K562 (cell line): Measurements from ENCODE around the gene STRA8. TPM values are rescaled to one million over a fixed set of nuclear protein-coding genes. Genes with fewer than 3 reads are reported as not detected.
A peak's percentile ranks its signal among the peaks of the same experiment; 100 is the strongest.

Experiments used
- ATAC-seq: fragments of 200-7000 bp; cut with Tn5 transposase; 3 replicates; pipeline ENCODE4 v1.9.1; 2020; ENCODE audit warnings: moderate library complexity
- BruUV-seq: library from RNA; stranded (reverse); fragments of 400-500 nt; replicated peaks from 2 replicates; lab custom pipeline; 2021; lab: Mats Ljungman, UMichigan
- CTCF ChIA-PET: fragments of 300-600 bp; formaldehyde crosslinking; extraction: SDS; loops from one replicate; lab custom pipeline; 2021; ENCODE audit warnings: low intra/inter-chr PET ratio; lab: Yijun Ruan, JAX
- POLR2A ChIA-PET: fragments of 300-600, 350-650 bp; sonication (Branson Sonifier 250); formaldehyde crosslinking; extraction: SDS; loops from one replicate; lab custom pipeline; 2021; ENCODE audit warnings: antibody characterized with exemption, inconsistent platforms; lab: Yijun Ruan, JAX
- DNase-seq, 4 experiments: peaks; one replicate each; pipeline versions ENCODE4 v3.0.0 to v3.0.0-alpha.2; 2011 to 2018; ENCODE audit warnings: low spot score in 3 of 4, mixed read lengths in 3 of 4; ENCODE audit errors: extremely low read depth in 1 of 4
- FAIRE-seq: peaks from 2 replicates; lab custom pipeline; 2011; peaks lifted over from hg19 to GRCh38; lab: Jason Lieb, UNC
- H2AFZ ChIP-seq: 2 replicates; pipeline ENCODE4 v1.6.0; 2011; ENCODE audit warnings: low read depth, low read length, control low read depth, inconsistent platforms
- H3K27ac ChIP-seq: fragments of 200-600 bp; 3 replicates; pipeline ENCODE4 v1.8.0; 2011; ENCODE audit warnings: low read depth, mild to moderate bottlenecking, control low read depth, inconsistent platforms, low read length, moderate library complexity, mixed read lengths; ENCODE audit errors: extremely low read depth
- H3K27me3 ChIP-seq, 2 experiments: fragments of 300-600 bp in 1 of 2; 2 replicates in 1 of 2; 3 replicates in 1 of 2; pipeline versions ENCODE4 v1.6.0 to v1.8.0; 2011; ENCODE audit warnings: inconsistent platforms in 2 of 2, low read length in 2 of 2, mild to moderate bottlenecking in 1 of 2, mixed read lengths in 1 of 2, moderate library complexity in 1 of 2; ENCODE audit not compliant: control insufficient read depth in 2 of 2, insufficient read depth in 2 of 2
- H3K36me3 ChIP-seq: fragments of 300-600 bp; 3 replicates; pipeline ENCODE4 v1.8.0; 2011; ENCODE audit warnings: mild to moderate bottlenecking, low read length, inconsistent platforms; ENCODE audit not compliant: control insufficient read depth, insufficient read depth
- H3K4me1 ChIP-seq, 2 experiments: fragments of 200-600 bp in 1 of 2; replicated peaks in 1 of 2; 2 replicates in 1 of 2; 3 replicates in 1 of 2; pipeline versions ENCODE4 v1.5.1 to v1.8.0; 2011; ENCODE audit warnings: inconsistent platforms in 2 of 2, low read length in 2 of 2, mild to moderate bottlenecking in 1 of 2, mixed read lengths in 1 of 2, moderate library complexity in 1 of 2; ENCODE audit not compliant: control insufficient read depth in 2 of 2, insufficient read depth in 2 of 2
- H3K4me2 ChIP-seq: 2 replicates; pipeline ENCODE4 v1.6.1; 2011; ENCODE audit warnings: low read length, control low read depth, inconsistent platforms, mixed read lengths; ENCODE audit not compliant: insufficient read depth
- H3K4me3 ChIP-seq: fragments of 200-600 bp; sonication (generic), shearing (Covaris generic); 2 replicates; pipeline ENCODE4 v1.5.1; 2016; ENCODE audit warnings: control low read depth, inconsistent platforms
- H3K79me2 ChIP-seq: fragments of 200-600 bp; 3 replicates; pipeline ENCODE4 v1.8.0; 2011; ENCODE audit warnings: low read length, inconsistent platforms; ENCODE audit not compliant: control insufficient read depth, insufficient read depth
- H3K9ac ChIP-seq, 2 experiments: 2 replicates each; pipeline versions ENCODE4 v1.6.0 to v1.6.1; 2011; ENCODE audit warnings: low read depth in 2 of 2, low read length in 2 of 2, control low read depth in 1 of 2, inconsistent platforms in 1 of 2, mild to moderate bottlenecking in 1 of 2, mixed read lengths in 1 of 2; ENCODE audit not compliant: insufficient read depth in 1 of 2
- H3K9me1 ChIP-seq: one replicate; pipeline ENCODE4 v1.6.0; 2011; ENCODE audit warnings: inconsistent platforms, mild to moderate bottlenecking, low read length, moderate library complexity; ENCODE audit not compliant: control insufficient read depth, insufficient read depth
- H3K9me3 ChIP-seq: replicated peaks from 2 replicates; pipeline ENCODE4 v1.5.1; 2011; ENCODE audit warnings: low read depth, low read length, inconsistent platforms; ENCODE audit not compliant: control insufficient read depth, insufficient read depth
- H4K20me1 ChIP-seq: replicated peaks from 2 replicates; pipeline ENCODE4 v1.6.1; 2011; ENCODE audit warnings: low read length, inconsistent platforms, mixed read lengths; ENCODE audit not compliant: control insufficient read depth, insufficient read depth
- ATF1 ChIP-seq, 2 experiments: fragments of 450-650 bp in 1 of 2; IDR thresholded peaks; 2 replicates each; pipeline ENCODE4 v1.6.1; 2016; ENCODE audit warnings: missing compliant biosample characterization in 1 of 2, missing genetic modification characterization in 1 of 2
- GABPA ChIP-seq: fragments of 200-800 bp; sonication (Bioruptor generic); conservative IDR thresholded peaks from 2 replicates; pipeline ENCODE4 v1.6.1; 2016; ENCODE audit warnings: low read depth, missing genetic modification characterization, missing compliant biosample characterization
- HDAC6 ChIP-seq: IDR thresholded peaks from 2 replicates; pipeline ENCODE4 v1.6.1; 2012; ENCODE audit warnings: low read depth, mild to moderate bottlenecking, control low read depth, inconsistent platforms, low read length, moderate library complexity
- NFIC ChIP-seq: fragments of 450-650 bp; IDR thresholded peaks from 2 replicates; pipeline ENCODE4 v1.6.1; 2017; ENCODE audit warnings: mild to moderate bottlenecking, inconsistent platforms
- NUFIP1 ChIP-seq: fragments of 450-650 bp; IDR thresholded peaks from 2 replicates; pipeline ENCODE4 v1.6.1; 2018; ENCODE audit not compliant: partially characterized antibody
- PRMT5 ChIP-seq: sonication (generic); formaldehyde crosslinking; IDR thresholded peaks from 2 replicates; pipeline ENCODE4 v1.5.0; 2020; ENCODE audit warnings: missing genetic modification reagents
- RCOR1 ChIP-seq, 2 experiments: IDR thresholded peaks; 2 replicates each; pipeline ENCODE4 v1.6.1; 2012; ENCODE audit warnings: low read depth in 2 of 2, low read length in 2 of 2, borderline replicate concordance in 1 of 2, improper control_type of control experiment in 1 of 2
- ZBTB7A ChIP-seq: IDR thresholded peaks from 2 replicates; pipeline ENCODE4 v1.6.1; 2011; ENCODE audit warnings: low read depth, mild to moderate bottlenecking, low read length, moderate library complexity, borderline replicate concordance; ENCODE audit not compliant: control insufficient read depth
- ZC3H8 ChIP-seq: fragments of 450-650 bp; IDR thresholded peaks from 2 replicates; pipeline ENCODE4 v1.6.1; 2017
- ZNF133 ChIP-seq: fragments of 250-450 bp; sonication (Bioruptor Pico); IDR thresholded peaks from 2 replicates; pipeline ENCODE4 v1.4.0; 2020; ENCODE audit warnings: mild to moderate bottlenecking
- WGBS: fragments of 100-300 bp; shearing (Covaris generic); methylation state at CpG from one replicate; pipeline ENCODE4 v1.1.6; 2016; ENCODE audit warnings: low coverage, mixed read lengths; ENCODE audit not compliant: insufficient coverage; ENCODE audit errors: missing lambda C conversion rate; 5-methylcytosine and 5-hydroxymethylcytosine counted together
- in situ Hi-C: fragments of 300-500 bp; cut with MboI; formaldehyde crosslinking; loops from 4 replicates; pipeline ENCODE4 v1.15.0; 2018; ENCODE audit warnings: inconsistent platforms, mixed read lengths
- intact Hi-C: fragments of 100-400 bp; cut with micrococcal nuclease; formaldehyde crosslinking; loops from 2 replicates; pipeline ENCODE4 v1.14.2; 2022
- polyA plus RNA-seq, 8 experiments: library from polyadenylated mRNA; depleted of rRNA in 4 of 8; stranded (reverse) in 5 of 8; unstranded in 3 of 8; fragments of >200 nt; fragmentation: Nextera tagmentation in 2 of 8; fragmentation: Illumina TruSeq in 1 of 8; extraction: Ambion mirVana in 2 of 8; extraction: Trizol in 1 of 8; gene quantifications; 2 replicates each; pipeline versions ENCODE4 v1.2.1 to v1.2.3, GENCODE V29; 2011 to 2014; ENCODE audit warnings: inconsistent platforms in 1 of 8, missing spikeins in 1 of 8
- total RNA-seq, 7 experiments: library from RNA; depleted of rRNA in 6 of 7; stranded (reverse); fragments of >200 nt in 6 of 7; fragmentation: Illumina TruSeq in 2 of 7; extraction: Trizol in 2 of 7; gene quantifications; 2 replicates each; pipeline versions ENCODE4 v1.2.1 to v1.2.3, GENCODE V29; 2011 to 2021; ENCODE audit warnings: low replicate concordance in 1 of 7
- TF ChIP-seq, protein P1 (sequence below): fragments of 450-650 bp; IDR thresholded peaks from 2 replicates; pipeline ENCODE4 v1.6.1; 2016
- TF ChIP-seq, protein P2 (sequence below), 3 experiments: fragments of 200-800 bp in 1 of 3; sonication (Bioruptor generic) in 1 of 3; sonication (generic) in 1 of 3; formaldehyde crosslinking in 1 of 3; IDR thresholded peaks; 2 replicates each; pipeline versions ENCODE4 v1.6.1 to v1.8.0; 2016 to 2022; ENCODE audit warnings: mild to moderate bottlenecking in 2 of 3, missing compliant biosample characterization in 2 of 3, missing genetic modification characterization in 2 of 3, missing genetic modification reagents in 1 of 3
- TF ChIP-seq, protein P3 (sequence below): sonication (generic); formaldehyde crosslinking; IDR thresholded peaks from 2 replicates; pipeline ENCODE4 v1.8.0; 2022; ENCODE audit warnings: mild to moderate bottlenecking, missing genetic modification reagents
- TF ChIP-seq, protein P4 (sequence below): fragments of 450-650 bp; IDR thresholded peaks from one replicate; pipeline ENCODE4 v1.6.1; 2018; ENCODE audit warnings: mild to moderate bottlenecking, moderate library complexity; ENCODE audit not compliant: partially characterized antibody
- TF ChIP-seq, protein P5 (sequence below): sonication (generic); formaldehyde crosslinking; IDR thresholded peaks from 2 replicates; pipeline ENCODE4 v1.8.1; 2023; ENCODE audit warnings: mild to moderate bottlenecking, missing genetic modification reagents

STRA8 gene
- total and polyA plus RNA-seq, 9 of the 15 experiments (the other 6 are each of a cell fraction or from before 2014, with no cell fraction given), result not detected

DNA sequence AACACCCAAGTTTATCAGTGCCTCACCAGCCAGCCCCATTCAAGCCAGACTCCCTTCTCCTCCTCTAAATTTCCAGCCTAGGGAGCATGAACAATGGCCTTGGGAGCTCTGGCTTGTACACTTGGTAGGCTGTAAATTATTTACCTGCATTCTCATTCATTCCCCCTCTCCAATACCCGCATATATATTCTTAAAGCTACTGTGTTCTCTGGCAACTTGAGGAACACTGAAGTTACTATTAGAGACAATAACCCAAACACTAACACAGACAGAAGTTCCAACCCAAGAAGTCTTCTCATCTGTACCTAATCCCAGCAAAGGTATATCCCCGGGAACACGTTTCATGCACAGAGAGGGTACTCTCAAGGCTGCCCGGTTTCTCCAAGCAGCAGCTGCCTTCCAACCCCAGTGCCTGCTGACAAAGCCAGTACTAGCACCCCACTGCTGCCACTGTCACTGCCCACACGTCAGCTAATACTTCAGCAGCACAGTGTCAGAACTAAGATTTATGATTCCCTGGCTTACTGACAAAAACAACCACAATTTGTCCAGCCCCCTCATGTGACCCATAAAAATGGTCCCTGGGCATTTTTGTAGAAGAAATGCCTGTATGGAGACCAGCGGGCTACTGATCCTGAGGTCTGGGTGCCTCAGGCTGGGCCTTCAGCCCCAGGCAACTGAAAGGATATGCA, 25.4 kb upstream of the STRA8 start:
- BruUV-seq, result no TSS peak
- Histone ChIP-seq H3K4me1 (peaks cover 16 to 27% of the 10 kb centered on the region in 2 experiments), H3K4me2 (no peak overlapping the region; the same call in 1 of the 2 replicates), H3K9me1 (no peaks in the 10 kb centered on the region), H2AFZ (no peak overlapping the region), H3K9me3 (no peaks in the 10 kb centered on the region), H3K36me3 (peaks cover 11% of the 10 kb centered on the region; the same call in 2 of the 3 replicates), H3K79me2 (no peaks in the 10 kb centered on the region), H3K27me3 (no peaks in the 10 kb centered on the region; a peak in 1 of 5 replicates), H3K9ac (peak overlapping the region in 1 of 2 experiments; percentile 69; a peak in 1 of 4 replicates), H4K20me1 (no peaks in the 10 kb centered on the region), H3K27ac (no peak overlapping the region), H3K4me3 (no peak overlapping the region)
- CTCF ChIA-PET, result no interaction called here
- DNase-seq (peak in 2 of 4 experiments; percentile 53 to 57), ATAC-seq (no peak), FAIRE-seq (peak; percentile 78)
- in situ Hi-C loops, result no loop called here
- intact Hi-C loops, result no loop called here
- POLR2A ChIA-PET, result interaction anchor here (0.5 kb wide), 1 partner anchor 21 kb away, joined by 3 read pairs; no protein-coding TSS in a partner anchor
- 45% methylated on average over 6 of the region's 6 CpGs for WGBS
- TF ChIP-seq NUFIP1 (no peak), ZNF133 (CRISPR knock-in tag) (0 out of 2 replicates have a peak, but pooled peaks have one; percentile 21), ZBTB7A (no peak), GABPA (tag) (no peak), NFIC (peak; percentile 80), HDAC6 (no peak), ATF1 (CRISPR knock-in tag; IDR thresholded peaks at IDR 0.05) (no peak), ATF1 (tag; IDR thresholded peaks at IDR 0.05) (peak; percentile 47), RCOR1 (IDR thresholded peaks at IDR 0.05; ENCODE audit: borderline replicate concordance in 1 of 2, low read depth in 2 of 2, low read length in 2 of 2) (no peak), ZC3H8 (no peak), PRMT5 (CRISPR knock-in tag) (no peak)
- TF ChIP-seq, protein P1, sequence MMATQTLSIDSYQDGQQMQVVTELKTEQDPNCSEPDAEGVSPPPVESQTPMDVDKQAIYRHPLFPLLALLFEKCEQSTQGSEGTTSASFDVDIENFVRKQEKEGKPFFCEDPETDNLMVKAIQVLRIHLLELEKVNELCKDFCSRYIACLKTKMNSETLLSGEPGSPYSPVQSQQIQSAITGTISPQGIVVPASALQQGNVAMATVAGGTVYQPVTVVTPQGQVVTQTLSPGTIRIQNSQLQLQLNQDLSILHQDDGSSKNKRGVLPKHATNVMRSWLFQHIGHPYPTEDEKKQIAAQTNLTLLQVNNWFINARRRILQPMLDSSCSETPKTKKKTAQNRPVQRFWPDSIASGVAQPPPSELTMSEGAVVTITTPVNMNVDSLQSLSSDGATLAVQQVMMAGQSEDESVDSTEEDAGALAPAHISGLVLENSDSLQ, result peak; percentile 96
- TF ChIP-seq, protein P2, sequence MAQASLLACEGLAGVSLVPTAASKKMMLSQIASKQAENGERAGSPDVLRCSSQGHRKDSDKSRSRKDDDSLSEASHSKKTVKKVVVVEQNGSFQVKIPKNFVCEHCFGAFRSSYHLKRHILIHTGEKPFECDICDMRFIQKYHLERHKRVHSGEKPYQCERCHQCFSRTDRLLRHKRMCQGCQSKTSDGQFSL (CRISPR knock-in tag; IDR thresholded peaks at IDR 0.05), result no peak
- TF ChIP-seq, protein P2 (tag; IDR thresholded peaks at IDR 0.05), result no peak
- TF ChIP-seq, protein P3, sequence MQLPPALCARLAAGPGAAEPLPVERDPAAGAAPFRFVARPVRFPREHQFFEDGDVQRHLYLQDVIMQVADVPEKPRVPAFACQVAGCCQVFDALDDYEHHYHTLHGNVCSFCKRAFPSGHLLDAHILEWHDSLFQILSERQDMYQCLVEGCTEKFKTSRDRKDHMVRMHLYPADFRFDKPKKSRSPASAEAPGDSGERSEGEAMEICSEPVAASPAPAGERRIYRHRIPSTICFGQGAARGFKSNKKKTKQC, result no peak
- TF ChIP-seq, protein P4, sequence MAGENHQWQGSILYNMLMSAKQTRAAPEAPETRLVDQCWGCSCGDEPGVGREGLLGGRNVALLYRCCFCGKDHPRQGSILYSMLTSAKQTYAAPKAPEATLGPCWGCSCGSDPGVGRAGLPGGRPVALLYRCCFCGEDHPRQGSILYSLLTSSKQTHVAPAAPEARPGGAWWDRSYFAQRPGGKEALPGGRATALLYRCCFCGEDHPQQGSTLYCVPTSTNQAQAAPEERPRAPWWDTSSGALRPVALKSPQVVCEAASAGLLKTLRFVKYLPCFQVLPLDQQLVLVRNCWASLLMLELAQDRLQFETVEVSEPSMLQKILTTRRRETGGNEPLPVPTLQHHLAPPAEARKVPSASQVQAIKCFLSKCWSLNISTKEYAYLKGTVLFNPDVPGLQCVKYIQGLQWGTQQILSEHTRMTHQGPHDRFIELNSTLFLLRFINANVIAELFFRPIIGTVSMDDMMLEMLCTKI, result no peak
- TF ChIP-seq, protein P5, sequence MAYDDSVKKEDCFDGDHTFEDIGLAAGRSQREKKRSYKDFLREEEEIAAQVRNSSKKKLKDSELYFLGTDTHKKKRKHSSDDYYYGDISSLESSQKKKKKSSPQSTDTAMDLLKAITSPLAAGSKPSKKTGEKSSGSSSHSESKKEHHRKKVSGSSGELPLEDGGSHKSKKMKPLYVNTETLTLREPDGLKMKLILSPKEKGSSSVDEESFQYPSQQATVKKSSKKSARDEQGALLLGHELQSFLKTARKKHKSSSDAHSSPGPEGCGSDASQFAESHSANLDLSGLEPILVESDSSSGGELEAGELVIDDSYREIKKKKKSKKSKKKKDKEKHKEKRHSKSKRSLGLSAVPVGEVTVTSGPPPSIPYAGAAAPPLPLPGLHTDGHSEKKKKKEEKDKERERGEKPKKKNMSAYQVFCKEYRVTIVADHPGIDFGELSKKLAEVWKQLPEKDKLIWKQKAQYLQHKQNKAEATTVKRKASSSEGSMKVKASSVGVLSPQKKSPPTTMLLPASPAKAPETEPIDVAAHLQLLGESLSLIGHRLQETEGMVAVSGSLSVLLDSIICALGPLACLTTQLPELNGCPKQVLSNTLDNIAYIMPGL (CRISPR knock-in tag), result no peak
